ENCODE data around the gene TTL. TPM values are rescaled to one million over a fixed set of nuclear protein-coding genes. Genes with fewer than 3 reads are reported as not detected.
A peak's percentile ranks its signal among the peaks of the same experiment; 100 is the strongest.

The TTL gene
- polyA plus RNA-seq, 1 donor = 46.5 TPM

DNA sequence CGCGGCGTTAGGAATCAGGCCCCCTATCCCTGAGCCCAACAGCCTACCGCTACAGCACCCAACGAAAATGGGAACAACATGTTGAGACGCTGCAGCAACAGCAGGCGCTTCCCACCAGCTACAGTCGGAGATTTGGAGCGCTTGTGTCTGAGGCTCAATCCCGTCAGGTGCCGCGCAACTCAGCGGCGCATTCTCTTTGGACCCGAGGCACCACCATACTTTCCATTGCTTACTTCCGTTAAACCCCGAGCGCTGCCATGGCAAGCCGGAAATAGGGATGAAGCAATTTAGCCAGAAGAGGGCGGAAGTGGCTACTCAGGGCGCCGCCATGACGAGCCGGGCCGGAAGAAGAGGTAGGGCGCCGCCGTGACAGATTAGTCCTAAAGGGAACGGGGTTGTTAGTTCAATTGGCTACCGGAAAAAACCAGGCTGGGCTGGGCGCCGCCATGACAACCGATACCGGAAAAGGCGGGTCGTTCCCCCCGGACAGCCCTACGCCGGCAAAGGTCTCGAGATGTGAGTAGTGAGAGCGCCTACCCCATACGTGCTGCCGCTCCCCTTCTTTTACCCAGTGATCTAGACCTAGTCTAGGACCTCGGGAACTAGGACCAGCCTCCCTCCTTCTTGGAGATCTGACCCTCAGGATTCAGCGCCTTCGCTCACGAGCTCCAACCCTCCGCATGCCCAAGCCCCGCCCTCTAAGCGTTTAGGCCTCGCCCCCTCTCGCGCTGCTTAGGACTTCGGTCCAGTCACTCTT lies 102.4 kb downstream of the TTL start, which contains the start of gene CHCHD5:
CHCHD5 (plus strand) TSS at position 476 of the 757 bp plus-strand sequence; CDS start at position 515, 39 bp downstream.
- DNase-seq = peak; percentile 93

DNA sequence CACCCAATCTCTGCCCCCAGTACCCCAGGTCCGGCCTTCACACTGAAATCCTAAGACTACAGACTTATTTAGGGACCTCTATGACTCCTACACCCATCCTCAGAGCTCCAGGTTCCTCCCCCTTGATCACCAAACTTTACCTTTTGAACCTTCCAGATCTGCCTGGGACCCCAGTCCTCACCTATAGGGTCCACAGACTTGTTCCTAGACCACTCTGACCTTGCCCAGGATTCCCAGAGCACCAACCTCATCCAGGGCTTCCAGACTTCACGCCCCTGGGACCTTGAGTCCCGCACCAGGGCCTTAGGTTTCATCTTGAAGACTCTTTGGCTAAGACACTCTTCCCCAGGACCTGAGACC lies 102.9 kb downstream of the TTL start:
- no peak for DNase-seq

DNA sequence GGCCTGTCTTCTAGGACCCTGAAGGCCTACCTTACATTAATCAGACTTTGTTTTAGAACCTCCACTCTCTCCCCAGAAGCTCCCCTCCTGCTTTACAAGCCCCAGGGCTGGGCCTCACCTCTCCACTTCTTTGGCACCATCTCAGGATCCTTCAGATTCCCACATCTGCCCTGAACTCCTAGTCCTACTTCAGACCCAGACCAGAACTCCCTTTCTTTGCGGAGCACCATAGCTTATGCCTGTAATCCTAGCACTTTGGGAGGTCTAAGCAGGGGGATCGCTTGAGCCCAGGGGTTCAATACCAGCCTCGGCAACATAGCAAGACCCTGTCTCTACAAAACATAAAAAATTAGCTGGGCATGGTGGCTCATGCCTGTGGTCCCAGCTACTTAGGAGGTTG lies 103.4 kb downstream of the TTL start:
- DNase-seq = no peak

DNA sequence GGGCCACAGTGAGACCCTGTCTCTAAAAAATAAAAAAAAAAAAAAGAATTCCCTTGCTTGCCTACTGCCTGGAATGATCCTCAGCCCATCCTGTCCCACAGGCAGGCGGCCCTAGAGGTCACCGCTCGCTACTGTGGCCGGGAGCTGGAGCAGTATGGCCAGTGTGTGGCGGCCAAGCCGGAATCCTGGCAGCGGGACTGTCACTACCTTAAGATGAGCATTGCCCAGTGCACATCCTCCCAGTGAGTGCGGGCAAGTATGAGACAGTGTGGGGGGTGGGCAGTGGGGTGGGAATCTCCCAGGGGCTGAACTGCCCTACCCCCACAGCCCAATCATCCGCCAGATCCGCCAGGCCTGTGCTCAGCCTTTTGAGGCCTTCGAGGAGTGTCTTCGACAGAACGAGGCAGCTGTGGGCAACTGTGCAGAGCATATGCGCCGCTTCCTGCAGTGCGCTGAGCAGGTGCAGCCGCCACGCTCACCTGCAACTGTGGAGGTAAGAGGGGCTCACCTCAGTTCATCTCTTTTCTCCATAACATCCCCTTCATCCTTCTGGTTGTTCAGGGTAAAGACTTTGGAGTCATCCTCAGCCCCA lies 104.0 kb downstream of the TTL start:
- DNase-seq = no peak

DNA sequence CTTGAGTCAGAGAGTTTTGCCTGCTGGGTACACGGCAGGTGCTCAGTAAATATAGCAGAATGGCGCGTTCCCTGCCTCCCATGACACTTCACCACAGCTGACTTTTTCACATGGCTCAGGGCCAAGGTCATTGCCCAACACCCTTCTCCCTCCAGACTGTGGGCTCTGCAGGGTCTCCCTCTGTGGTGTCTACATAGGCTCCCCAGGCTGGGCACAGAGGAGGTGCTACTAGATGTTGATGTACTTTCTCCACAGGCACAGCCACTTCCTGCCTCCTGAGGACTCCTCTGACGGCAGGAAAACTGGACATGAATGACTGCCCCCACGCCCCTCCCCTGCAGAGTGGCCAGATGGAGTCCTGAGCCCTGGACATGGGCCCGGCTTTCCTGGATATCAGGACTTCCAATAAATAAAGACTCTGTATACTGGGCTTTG lies 106.7 kb downstream of the TTL start:
- no peak for DNase-seq

Other genes starting within 250 kb of the TTL start
- gene ZC3H8, start 227.1 kb upstream of the TTL start, polyA plus RNA-seq (ENCODE audit: insufficient read length) = 16.3 TPM
- 7.1 TPM for gene ZC3H6, start 206.6 kb upstream of the TTL start, polyA plus RNA-seq (ENCODE audit: insufficient read length)
- gene RGPD8, start 48.5 kb upstream of the TTL start, polyA plus RNA-seq (ENCODE audit: insufficient read length) = 3.8 TPM
- 12.8 TPM for gene POLR1B, start 60.3 kb downstream of the TTL start, polyA plus RNA-seq (ENCODE audit: insufficient read length)
- gene CHCHD5, start 102.5 kb downstream of the TTL start, polyA plus RNA-seq (ENCODE audit: insufficient read length) = 35.4 TPM
- 23.6 TPM for gene SLC20A1, start 163.8 kb downstream of the TTL start, polyA plus RNA-seq (ENCODE audit: insufficient read length)
- not detected for gene NT5DC4, start 238.9 kb downstream of the TTL start, polyA plus RNA-seq (ENCODE audit: insufficient read length)